Measurements from ENCODE around the gene MYCBPAP.
"Not testable (repeated sequence)": the region's sequence is repeated elsewhere in the genome, so short reads cannot be mapped to it uniquely, and the experiment has no call there.

The MYCBPAP gene

GRCh38 chr17:50471009-50471905 is 37.0 kb upstream of the MYCBPAP start:
- DNase-seq: no peak

GRCh38 chr17:50472286-50472685 is 36.0 kb upstream of the MYCBPAP start:
- no peak for DNase-seq

- DNase-seq: not testable (repeated sequence)
Observed at GRCh38 chr17:50472761-50473161, 35.5 kb upstream of the MYCBPAP start.

GRCh38 chr17:50473901-50474300 is 34.3 kb upstream of the MYCBPAP start:
- no peak for DNase-seq

- no peak for DNase-seq
Observed at GRCh38 chr17:50474523-50474922, 33.7 kb upstream of the MYCBPAP start.

GRCh38 chr17:50475362-50475761 is 32.9 kb upstream of the MYCBPAP start:
- no peak for DNase-seq

GRCh38 chr17:50475775-50476544 is 32.3 kb upstream of the MYCBPAP start:
- DNase-seq: not testable (repeated sequence)

GRCh38 chr17:50476545-50477315 is 31.5 kb upstream of the MYCBPAP start:
- no peak for DNase-seq

- no peak for DNase-seq
Observed at GRCh38 chr17:50477976-50478375, 30.3 kb upstream of the MYCBPAP start.

GRCh38 chr17:50478391-50479381 is 29.6 kb upstream of the MYCBPAP start, which contains the start of gene RSAD1:
Gene RSAD1 (plus strand): TSS chr17:50478860. CDS start chr17:50478885, 25 bp downstream.
- DNase-seq: peak; percentile 78 to 81

- DNase-seq: peak; percentile 66 to 69
Observed at GRCh38 chr17:50479522-50480141, 28.6 kb upstream of the MYCBPAP start.

GRCh38 chr17:50480142-50480764 is 28.0 kb upstream of the MYCBPAP start:
- DNase-seq: no peak

- DNase-seq: peak; percentile 69 to 78
Observed at GRCh38 chr17:50480854-50481490, 27.3 kb upstream of the MYCBPAP start.

- no peak for DNase-seq
Observed at GRCh38 chr17:50481648-50482047, 26.6 kb upstream of the MYCBPAP start.

GRCh38 chr17:50482110-50482509 is 26.1 kb upstream of the MYCBPAP start:
- DNase-seq: no peak

- DNase-seq: peak; percentile 84 to 91
Observed at GRCh38 chr17:50482516-50482915, 25.7 kb upstream of the MYCBPAP start.

GRCh38 chr17:50483266-50483665 is 25.0 kb upstream of the MYCBPAP start:
- DNase-seq: no peak

- DNase-seq: no peak
Observed at GRCh38 chr17:50484386-50485155, 23.7 kb upstream of the MYCBPAP start.
